Muscle of back (tissue), 13 donors: Measurements from ENCODE around the gene GUCA1A. TPM values are rescaled to one million over a fixed set of nuclear protein-coding genes. Genes with fewer than 3 reads are reported as not detected.

Experiments
- DNase-seq, 3 donors: peaks; one replicate each; pipeline versions ENCODE4 v3.0.0 to v3.0.0-alpha.2; 2013
- long read RNA-seq, 9 donors: transcript quantifications; one replicate each; lab custom pipeline, GENCODE V29; 2026
- polyA plus RNA-seq, 10 donors: library from polyadenylated mRNA; unstranded; fragments of 120-200 nt; gene quantifications; one replicate each; pipeline ENCODE4 v1.2.1, GENCODE V29; 2013; ENCODE audit not compliant: insufficient read length in 10 of 10

The GUCA1A gene
- polyA plus RNA-seq: under 1 TPM in 3 of 10 donors, not detected in 7; 0.14 to 0.24 (median 0.18) TPM
- long read RNA-seq, donor 1: 0 reads
- long read RNA-seq, donor 2: 0 reads
- long read RNA-seq, donor 3: 0 reads
- long read RNA-seq, donor 4: 0 reads
- long read RNA-seq, donor 5: 0 reads
- long read RNA-seq, donor 6: 0 reads
- long read RNA-seq, donor 7: 0 reads
- long read RNA-seq, donor 8: 0 reads
- long read RNA-seq, donor 9: 0 reads

GRCh38 chr6:42173101-42173500, at the start of gene GUCA1A:
Gene GUCA1A, plus strand, starts transcription at chr6:42173364. Its CDS starts 250 bp downstream, at chr6:42173614.
- no peak for DNase-seq

GRCh38 chr6:42123379-42124103, 49.6 kb upstream of the GUCA1A start:
- peak in 1 of 3 donors; percentile 32 for DNase-seq

GRCh38 chr6:42124223-42124836, 48.8 kb upstream of the GUCA1A start:
- no peak for DNase-seq

GRCh38 chr6:42125231-42125630, 47.9 kb upstream of the GUCA1A start:
- DNase-seq: no peak

GRCh38 chr6:42125663-42126062, 47.5 kb upstream of the GUCA1A start:
- DNase-seq: no peak

GRCh38 chr6:42128460-42129359, 44.5 kb upstream of the GUCA1A start:
- DNase-seq: no peak

GRCh38 chr6:42129360-42129676, 43.8 kb upstream of the GUCA1A start:
- DNase-seq: no peak

- DNase-seq: no peak
These were observed 41.6 kb upstream of the GUCA1A start for GRCh38 chr6:42131531-42131930.

- DNase-seq: no peak
These were observed 39.2 kb upstream of the GUCA1A start for GRCh38 chr6:42133926-42134325.

- no peak for DNase-seq
These were observed 38.0 kb upstream of the GUCA1A start for GRCh38 chr6:42135161-42135560.

- no peak for DNase-seq
These were observed 37.4 kb upstream of the GUCA1A start for GRCh38 chr6:42135722-42136121.

- peak in 1 of 3 donors; percentile 49 for DNase-seq
These were observed 36.5 kb upstream of the GUCA1A start for GRCh38 chr6:42136508-42137193.

- DNase-seq: no peak
These were observed 35.9 kb upstream of the GUCA1A start for GRCh38 chr6:42137194-42137753.

- DNase-seq: no peak
These were observed 35.0 kb upstream of the GUCA1A start for GRCh38 chr6:42138190-42138589.

- DNase-seq: no peak
These were observed 34.2 kb upstream of the GUCA1A start for GRCh38 chr6:42138630-42139619.

- DNase-seq: no peak
These were observed 33.1 kb upstream of the GUCA1A start for GRCh38 chr6:42140032-42140431.

- DNase-seq: peak in 1 of 3 donors; percentile 31
These were observed 32.2 kb upstream of the GUCA1A start for GRCh38 chr6:42140756-42141602.

- DNase-seq: peak in 1 of 3 donors; percentile 29
These were observed 31.5 kb upstream of the GUCA1A start for GRCh38 chr6:42141603-42142117.
